Measurements from ENCODE around the gene UBE2QL1.
"Not testable (repeated sequence)": the region's sequence is repeated elsewhere in the genome, so short reads cannot be mapped to it uniquely, and the experiment has no call there.

The UBE2QL1 gene

GRCh38 chr5:6501701-6502100, 53.0 kb downstream of the UBE2QL1 start:
- DNase-seq, result no peak

- no peak for DNase-seq
Observed at GRCh38 chr5:6502421-6502820, 53.8 kb downstream of the UBE2QL1 start.

- DNase-seq, result no peak
Observed at GRCh38 chr5:6503342-6503741, 54.7 kb downstream of the UBE2QL1 start.

- no peak for DNase-seq
Observed at GRCh38 chr5:6504677-6505415, 56.2 kb downstream of the UBE2QL1 start.

GRCh38 chr5:6505416-6505755, 56.7 kb downstream of the UBE2QL1 start:
- DNase-seq, result no peak

GRCh38 chr5:6505783-6506557, 57.3 kb downstream of the UBE2QL1 start:
- DNase-seq, result no peak

GRCh38 chr5:6506611-6507010, 58.0 kb downstream of the UBE2QL1 start:
- no peak for DNase-seq

- no peak for DNase-seq
Observed at GRCh38 chr5:6508931-6509330, 60.3 kb downstream of the UBE2QL1 start.

GRCh38 chr5:6510132-6510531, 61.5 kb downstream of the UBE2QL1 start:
- no peak for DNase-seq

- DNase-seq, result no peak
Observed at GRCh38 chr5:6510973-6511372, 62.3 kb downstream of the UBE2QL1 start.

GRCh38 chr5:6515812-6516211, 67.2 kb downstream of the UBE2QL1 start:
- not testable (repeated sequence) for DNase-seq

GRCh38 chr5:6516823-6517222, 68.2 kb downstream of the UBE2QL1 start:
- DNase-seq, result no peak

- no peak for DNase-seq
Observed at GRCh38 chr5:6517510-6517909, 68.9 kb downstream of the UBE2QL1 start.

GRCh38 chr5:6518298-6519057, 69.8 kb downstream of the UBE2QL1 start:
- no peak for DNase-seq

- DNase-seq, result no peak
Observed at GRCh38 chr5:6520201-6520600, 71.5 kb downstream of the UBE2QL1 start.

GRCh38 chr5:6522331-6522730, 73.7 kb downstream of the UBE2QL1 start:
- DNase-seq, result no peak

- no peak for DNase-seq
Observed at GRCh38 chr5:6522923-6523322, 74.3 kb downstream of the UBE2QL1 start.

- no peak for DNase-seq
Observed at GRCh38 chr5:6525422-6525821, 76.8 kb downstream of the UBE2QL1 start.

- peak in 1 of 4 experiments; percentile 2 for DNase-seq
Observed at GRCh38 chr5:6525910-6526309, 77.3 kb downstream of the UBE2QL1 start.

- DNase-seq, result no peak
Observed at GRCh38 chr5:6527749-6528455, 79.2 kb downstream of the UBE2QL1 start.

GRCh38 chr5:6535594-6535993, 86.9 kb downstream of the UBE2QL1 start:
- DNase-seq, result no peak

GRCh38 chr5:6539060-6539459, 90.4 kb downstream of the UBE2QL1 start:
- no peak for DNase-seq
